Chondrocyte (in vitro differentiated cells): ENCODE results near the gene HP1BP3. TPM values are rescaled to one million over a fixed set of nuclear protein-coding genes. Genes with fewer than 3 reads are reported as not detected.

Experiments used
- DNase-seq: peaks from one replicate; pipeline ENCODE4 v3.0.0; 2021; ENCODE audit warnings: mixed read lengths, low spot score
- H3K27ac Mint-ChIP-seq: one replicate; pipeline ENCODE4 v1.8.0; 2021; ENCODE audit warnings: mild to moderate bottlenecking, moderate library complexity, mixed read lengths; ENCODE audit not compliant: unreplicated experiment
- H3K27me3 Mint-ChIP-seq: 2 replicates; pipeline ENCODE4 v1.8.0; 2021; ENCODE audit warnings: low read depth, mixed read lengths
- H3K36me3 Mint-ChIP-seq: 2 replicates; pipeline ENCODE4 v1.8.0; 2021; ENCODE audit warnings: low read depth, mixed read lengths
- H3K4me1 Mint-ChIP-seq: 2 replicates; pipeline ENCODE4 v1.8.0; 2021; ENCODE audit warnings: low read depth, mild to moderate bottlenecking, mixed read lengths
- H3K4me3 Mint-ChIP-seq: one replicate; pipeline ENCODE4 v1.8.0; 2021; ENCODE audit warnings: mild to moderate bottlenecking, moderate library complexity, mixed read lengths; ENCODE audit not compliant: unreplicated experiment
- H3K9me3 Mint-ChIP-seq: 2 replicates; pipeline ENCODE4 v1.8.0; 2021; ENCODE audit warnings: low read depth, mixed read lengths
- total RNA-seq: library from RNA; stranded (reverse); gene quantifications from 3 replicates; pipeline ENCODE4 v1.2.1, GENCODE V29; 2021
- TF ChIP-seq, protein P1 (sequence below): fragments of 200-600 bp; sonication (generic); IDR thresholded peaks from 2 replicates; pipeline ENCODE4 v1.5.0; 2021; ENCODE audit warnings: antibody characterized with exemption, mild to moderate bottlenecking, moderate library complexity

The HP1BP3 gene
- total RNA-seq, 1 donor from 2014 or later, result 182 TPM

DNA sequence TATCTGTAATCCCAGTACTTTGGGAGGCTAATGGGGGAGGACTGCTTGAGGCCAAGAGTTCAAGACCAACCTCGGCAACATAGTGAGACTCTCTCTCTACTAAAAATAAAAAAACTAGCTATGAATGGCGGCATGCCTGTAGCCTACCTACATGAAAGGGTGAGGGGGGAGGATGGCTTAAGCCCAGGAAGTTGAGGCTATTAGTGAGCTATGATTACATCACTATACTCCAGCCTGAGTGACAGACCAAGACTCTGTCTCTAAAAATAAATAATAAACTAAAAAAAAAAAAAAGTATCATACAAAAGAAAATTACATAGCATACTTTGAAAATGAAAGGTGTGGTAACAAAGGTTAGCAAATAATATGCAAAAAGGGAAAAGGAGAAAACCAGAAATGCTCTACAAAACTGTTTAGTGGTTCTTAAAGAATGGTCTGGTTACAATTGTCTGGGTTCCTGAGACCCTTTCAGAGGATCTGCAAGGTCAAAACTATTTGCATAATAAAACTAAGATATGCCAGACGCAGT lies 35.6 kb downstream of the HP1BP3 start:
- H3K4me1 Mint-ChIP-seq, result no peaks in the 10 kb centered on the region
- DNase-seq, result no peak
- H3K36me3 Mint-ChIP-seq, result peaks cover 35% of the 10 kb centered on the region
- no peaks in the 10 kb centered on the region for H3K27me3 Mint-ChIP-seq
- TF ChIP-seq, protein P1, sequence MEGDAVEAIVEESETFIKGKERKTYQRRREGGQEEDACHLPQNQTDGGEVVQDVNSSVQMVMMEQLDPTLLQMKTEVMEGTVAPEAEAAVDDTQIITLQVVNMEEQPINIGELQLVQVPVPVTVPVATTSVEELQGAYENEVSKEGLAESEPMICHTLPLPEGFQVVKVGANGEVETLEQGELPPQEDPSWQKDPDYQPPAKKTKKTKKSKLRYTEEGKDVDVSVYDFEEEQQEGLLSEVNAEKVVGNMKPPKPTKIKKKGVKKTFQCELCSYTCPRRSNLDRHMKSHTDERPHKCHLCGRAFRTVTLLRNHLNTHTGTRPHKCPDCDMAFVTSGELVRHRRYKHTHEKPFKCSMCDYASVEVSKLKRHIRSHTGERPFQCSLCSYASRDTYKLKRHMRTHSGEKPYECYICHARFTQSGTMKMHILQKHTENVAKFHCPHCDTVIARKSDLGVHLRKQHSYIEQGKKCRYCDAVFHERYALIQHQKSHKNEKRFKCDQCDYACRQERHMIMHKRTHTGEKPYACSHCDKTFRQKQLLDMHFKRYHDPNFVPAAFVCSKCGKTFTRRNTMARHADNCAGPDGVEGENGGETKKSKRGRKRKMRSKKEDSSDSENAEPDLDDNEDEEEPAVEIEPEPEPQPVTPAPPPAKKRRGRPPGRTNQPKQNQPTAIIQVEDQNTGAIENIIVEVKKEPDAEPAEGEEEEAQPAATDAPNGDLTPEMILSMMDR, result no peak
- H3K9me3 Mint-ChIP-seq, result no peaks in the 10 kb centered on the region
- H3K27ac Mint-ChIP-seq, result no peak overlapping the region
- H3K4me3 Mint-ChIP-seq, result no peak overlapping the region

DNA sequence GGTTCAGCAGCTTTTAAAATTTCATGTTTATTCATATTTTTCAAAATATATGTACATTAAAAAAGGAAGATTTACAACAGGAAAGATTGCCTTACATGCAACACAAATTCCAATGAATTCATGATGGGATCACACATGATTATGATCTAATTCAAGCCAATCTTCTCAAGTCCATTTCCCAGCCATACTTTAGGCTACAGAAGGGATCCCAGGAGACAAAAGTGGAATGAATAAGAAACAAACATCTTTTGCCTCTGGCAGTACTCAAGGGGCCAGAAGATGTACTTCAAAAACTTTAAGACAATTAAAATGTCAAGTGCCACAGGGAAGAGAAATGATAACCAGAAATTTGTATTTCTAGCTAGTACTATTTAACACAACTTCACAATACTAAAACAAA lies 44.4 kb downstream of the HP1BP3 start:
- Mint-ChIP-seq H3K4me1 (peaks cover 20% of the 10 kb centered on the region), H3K9me3 (no peaks in the 10 kb centered on the region), H3K27me3 (no peaks in the 10 kb centered on the region), H3K4me3 (no peak overlapping the region), H3K36me3 (peaks cover 35% of the 10 kb centered on the region), H3K27ac (no peak overlapping the region)
- DNase-seq, result no peak
- TF ChIP-seq, protein P1, result no peak

DNA sequence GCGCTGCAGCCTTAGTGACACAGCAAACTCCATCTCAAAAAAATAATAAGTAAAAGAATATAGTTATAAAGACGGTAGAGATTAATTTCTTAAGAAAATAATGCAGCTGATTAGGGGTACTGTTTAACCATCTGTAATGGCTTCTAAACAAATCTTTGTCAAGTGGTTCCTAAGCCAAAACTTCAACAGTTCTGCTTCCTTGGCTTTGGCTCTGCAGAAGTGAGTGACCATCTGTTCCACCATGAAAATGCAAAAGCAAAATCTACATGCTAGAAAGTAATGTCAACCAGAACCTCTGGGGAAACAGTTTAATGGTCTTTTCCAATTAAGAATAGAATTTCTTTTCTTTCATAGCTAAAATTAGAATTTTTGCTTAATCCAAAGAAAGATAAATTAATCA lies 46.3 kb downstream of the HP1BP3 start:
- Mint-ChIP-seq H3K9me3 (no peaks in the 10 kb centered on the region), H3K27ac (no peak overlapping the region), H3K4me1 (peaks cover 20% of the 10 kb centered on the region), H3K27me3 (no peaks in the 10 kb centered on the region), H3K36me3 (peaks cover 36% of the 10 kb centered on the region), H3K4me3 (no peak overlapping the region)
- TF ChIP-seq, protein P1, result no peak
- DNase-seq, result no peak

DNA sequence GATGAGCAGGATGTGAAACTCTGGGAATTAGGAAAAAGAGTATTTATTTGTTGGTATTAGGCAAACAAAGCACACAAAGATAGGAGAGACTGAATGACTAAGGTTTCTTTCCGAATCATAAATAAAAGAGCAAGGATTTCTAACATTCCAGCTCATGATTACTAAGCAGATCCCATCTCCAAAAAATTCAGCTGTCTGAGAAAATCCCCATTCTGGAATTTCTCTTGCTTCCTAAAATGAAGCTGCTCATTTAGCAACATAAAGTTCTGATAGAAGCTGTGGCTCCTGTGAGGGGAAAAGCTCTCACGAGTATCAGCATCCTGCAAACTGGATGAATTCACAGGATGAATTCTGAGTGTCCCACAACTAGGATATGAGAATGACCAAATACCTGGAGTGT lies 47.9 kb downstream of the HP1BP3 start:
- Mint-ChIP-seq H3K27me3 (no peaks in the 10 kb centered on the region), H3K9me3 (no peaks in the 10 kb centered on the region), H3K4me1 (peaks cover 20% of the 10 kb centered on the region), H3K4me3 (no peak overlapping the region), H3K36me3 (peaks cover 28% of the 10 kb centered on the region), H3K27ac (peak overlapping the region; percentile 75)
- TF ChIP-seq, protein P1, result no peak
- no peak for DNase-seq

DNA sequence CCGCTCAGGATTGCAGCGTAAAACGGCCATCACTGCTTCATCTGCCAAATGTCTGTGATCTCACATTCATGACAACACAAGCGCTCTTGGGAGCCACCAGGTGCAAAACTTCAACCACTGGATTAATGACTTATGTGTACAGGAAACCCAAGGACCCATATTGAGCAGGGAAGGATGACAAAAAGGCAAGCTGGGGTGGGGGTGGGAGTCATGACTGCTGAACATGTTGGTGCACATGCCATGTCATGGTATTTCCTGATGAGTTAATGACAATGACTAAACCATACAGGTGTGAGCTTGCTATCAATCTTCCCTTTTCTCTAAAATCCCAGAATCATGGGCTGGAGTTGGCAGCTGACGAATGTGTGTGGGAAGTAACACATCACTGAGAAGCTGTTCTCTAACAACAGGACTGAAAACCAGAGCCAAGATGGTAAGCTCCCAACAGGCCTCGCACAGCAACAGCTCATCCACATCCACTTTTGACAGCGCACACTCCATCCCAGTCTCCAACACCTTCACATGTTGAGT lies 51.5 kb downstream of the HP1BP3 start:
- H3K9me3 Mint-ChIP-seq, result no peaks in the 10 kb centered on the region

More for the DNA sequence above, 51.5 kb downstream of the HP1BP3 start:
- Mint-ChIP-seq H3K36me3 (peaks cover 14% of the 10 kb centered on the region), H3K4me1 (peaks cover 35% of the 10 kb centered on the region), H3K27ac (no peak overlapping the region), H3K4me3 (no peak overlapping the region), H3K27me3 (no peaks in the 10 kb centered on the region)
- TF ChIP-seq, protein P1, result no peak
- DNase-seq, result no peak
